Astrocyte (in vitro differentiated cells and primary cell): Measurements from ENCODE around the gene EVL. TPM values are rescaled to one million over a fixed set of nuclear protein-coding genes. Genes with fewer than 3 reads are reported as not detected.

Experiments used
- DNase-seq: peaks from one replicate; pipeline ENCODE4 v3.0.0-alpha.2; 2010; ENCODE audit warnings: low read depth
- FAIRE-seq: peaks from 2 replicates; lab custom pipeline; 2011; peaks lifted over from hg19 to GRCh38; lab: Jason Lieb, UNC
- H2AFZ ChIP-seq: 2 replicates; pipeline ENCODE4 v1.6.0; 2012; ENCODE audit warnings: low read depth, low read length, inconsistent platforms
- H3K27ac ChIP-seq: 2 replicates; pipeline ENCODE4 v1.5.1; 2011; ENCODE audit warnings: low read depth, low read length, inconsistent platforms
- H3K27me3 ChIP-seq: 2 replicates; pipeline ENCODE4 v1.6.0; 2011; ENCODE audit warnings: low read length, inconsistent platforms; ENCODE audit not compliant: insufficient read depth
- H3K36me3 ChIP-seq: 2 replicates; pipeline ENCODE4 v1.5.1; 2011; ENCODE audit warnings: low read length, inconsistent platforms; ENCODE audit not compliant: insufficient read depth
- H3K4me1 ChIP-seq: 2 replicates; pipeline ENCODE4 v1.5.1; 2011; ENCODE audit warnings: low read length, inconsistent platforms; ENCODE audit not compliant: insufficient read depth
- H3K4me2 ChIP-seq: 2 replicates; pipeline ENCODE4 v1.6.0; 2012; ENCODE audit warnings: low read length, inconsistent platforms
- H3K4me3 ChIP-seq: 2 replicates; pipeline ENCODE4 v1.5.1; 2011; ENCODE audit warnings: low read depth, mild to moderate bottlenecking, low read length, inconsistent platforms; ENCODE audit not compliant: insufficient read depth
- H3K79me2 ChIP-seq: 2 replicates; pipeline ENCODE4 v1.6.0; 2012; ENCODE audit warnings: mild to moderate bottlenecking, low read length, inconsistent platforms; ENCODE audit not compliant: insufficient read depth
- H3K9ac ChIP-seq: 2 replicates; pipeline ENCODE4 v1.6.0; 2012; ENCODE audit warnings: mild to moderate bottlenecking, low read length, inconsistent platforms
- H3K9me3 ChIP-seq: 2 replicates; pipeline ENCODE4 v1.5.1; 2012; ENCODE audit warnings: low read depth, mild to moderate bottlenecking, low read length, inconsistent platforms; ENCODE audit not compliant: insufficient read depth
- H4K20me1 ChIP-seq: 2 replicates; pipeline ENCODE4 v1.6.0; 2012; ENCODE audit warnings: low read length, inconsistent platforms; ENCODE audit not compliant: insufficient read depth
- H3K27ac Mint-ChIP-seq: one replicate; pipeline ENCODE4 v1.8.0; 2021; ENCODE audit warnings: mild to moderate bottlenecking, mixed read lengths; ENCODE audit not compliant: unreplicated experiment
- H3K27me3 Mint-ChIP-seq: one replicate; pipeline ENCODE4 v1.8.0; 2021; ENCODE audit warnings: low read depth, mixed read lengths; ENCODE audit not compliant: unreplicated experiment
- H3K36me3 Mint-ChIP-seq: one replicate; pipeline ENCODE4 v1.8.0; 2021; ENCODE audit warnings: low read depth, mixed read lengths; ENCODE audit not compliant: unreplicated experiment
- H3K4me1 Mint-ChIP-seq: one replicate; pipeline ENCODE4 v1.8.0; 2021; ENCODE audit warnings: low read depth, mixed read lengths; ENCODE audit not compliant: unreplicated experiment
- H3K4me3 Mint-ChIP-seq: one replicate; pipeline ENCODE4 v1.8.0; 2021; ENCODE audit warnings: mild to moderate bottlenecking, moderate library complexity, mixed read lengths; ENCODE audit not compliant: unreplicated experiment
- H3K9me3 Mint-ChIP-seq: one replicate; pipeline ENCODE4 v1.8.0; 2021; ENCODE audit warnings: mild to moderate bottlenecking, mixed read lengths; ENCODE audit not compliant: unreplicated experiment
- CTCF ChIP-seq: IDR thresholded peaks from 2 replicates; pipeline ENCODE4 v1.5.1; 2011; ENCODE audit warnings: low read depth, mild to moderate bottlenecking, inconsistent platforms, low read length, moderate library complexity; ENCODE audit not compliant: insufficient read depth
- EZH2 ChIP-seq: IDR thresholded peaks from 2 replicates; pipeline ENCODE4 v1.6.1; 2012; ENCODE audit warnings: mild to moderate bottlenecking, low read length, inconsistent platforms; ENCODE audit not compliant: insufficient read depth
- total RNA-seq: library from RNA; stranded (reverse); gene quantifications from 2 replicates; pipeline ENCODE4 v1.2.1, GENCODE V29; 2021

The EVL gene
- total RNA-seq, 1 donor from 2014 or later, result 48.9 TPM

DNA sequence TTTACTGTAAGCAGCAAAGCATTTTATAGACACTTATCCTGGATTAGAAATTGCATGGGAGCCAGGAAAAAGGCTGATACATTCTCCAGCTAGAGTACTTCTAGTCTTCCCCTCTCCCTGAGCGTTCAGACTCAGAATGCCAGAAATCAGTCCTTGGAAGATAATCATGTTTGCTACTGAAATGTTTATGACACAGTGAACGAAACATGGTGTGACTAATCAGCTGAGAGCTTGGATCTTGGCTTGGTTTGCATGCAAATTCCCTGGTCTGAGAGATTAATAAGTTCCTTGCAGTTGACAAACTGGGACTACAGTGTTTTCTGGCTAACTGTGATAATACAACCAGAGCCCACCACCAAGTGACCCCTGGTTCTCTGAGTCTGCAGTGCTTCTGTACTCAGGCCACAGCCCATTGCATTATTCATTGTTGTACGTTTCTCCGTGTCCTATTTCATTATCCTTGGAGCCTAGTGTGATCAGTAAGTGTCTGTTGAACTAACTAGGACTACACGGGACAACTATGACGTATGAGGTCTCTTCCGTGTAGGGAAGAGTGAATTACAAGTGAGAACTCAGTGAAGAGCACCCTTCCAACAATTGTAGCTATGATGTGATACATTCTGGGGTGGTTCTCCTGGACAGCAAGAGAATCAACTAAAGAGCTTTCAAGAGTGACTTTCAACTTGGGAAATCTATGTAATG, 34.6 kb upstream of the EVL start:
- peak; percentile 95 for FAIRE-seq
- H3K36me3 Mint-ChIP-seq, result no peaks in the 10 kb centered on the region
- H3K9me3 ChIP-seq, result no peaks in the 10 kb centered on the region
- no peaks in the 10 kb centered on the region for H3K36me3 ChIP-seq
- peak overlapping the region; percentile 92 for H3K4me2 ChIP-seq
- no peak overlapping the region for H3K4me3 Mint-ChIP-seq
- H4K20me1 ChIP-seq, result peaks cover 18% of the 10 kb centered on the region
- H3K79me2 ChIP-seq, result peaks cover 46% of the 10 kb centered on the region
- peak overlapping the region; percentile 64 for H3K9ac ChIP-seq
- no peaks in the 10 kb centered on the region for H3K27me3 Mint-ChIP-seq
- peak; percentile 97 for DNase-seq
- no peaks in the 10 kb centered on the region for H3K9me3 Mint-ChIP-seq
- TF ChIP-seq CTCF, result no peak
- TF ChIP-seq EZH2, result no peak
- no peaks in the 10 kb centered on the region for H3K27me3 ChIP-seq
- H3K27ac Mint-ChIP-seq, result peak overlapping the region; percentile 99
- peaks cover 46% of the 10 kb centered on the region for H3K4me1 ChIP-seq
- peak overlapping the region; percentile 94 for H3K27ac ChIP-seq
- H2AFZ ChIP-seq, result no peak overlapping the region
- no peak overlapping the region for H3K4me3 ChIP-seq
- H3K4me1 Mint-ChIP-seq, result peaks cover 41% of the 10 kb centered on the region

DNA sequence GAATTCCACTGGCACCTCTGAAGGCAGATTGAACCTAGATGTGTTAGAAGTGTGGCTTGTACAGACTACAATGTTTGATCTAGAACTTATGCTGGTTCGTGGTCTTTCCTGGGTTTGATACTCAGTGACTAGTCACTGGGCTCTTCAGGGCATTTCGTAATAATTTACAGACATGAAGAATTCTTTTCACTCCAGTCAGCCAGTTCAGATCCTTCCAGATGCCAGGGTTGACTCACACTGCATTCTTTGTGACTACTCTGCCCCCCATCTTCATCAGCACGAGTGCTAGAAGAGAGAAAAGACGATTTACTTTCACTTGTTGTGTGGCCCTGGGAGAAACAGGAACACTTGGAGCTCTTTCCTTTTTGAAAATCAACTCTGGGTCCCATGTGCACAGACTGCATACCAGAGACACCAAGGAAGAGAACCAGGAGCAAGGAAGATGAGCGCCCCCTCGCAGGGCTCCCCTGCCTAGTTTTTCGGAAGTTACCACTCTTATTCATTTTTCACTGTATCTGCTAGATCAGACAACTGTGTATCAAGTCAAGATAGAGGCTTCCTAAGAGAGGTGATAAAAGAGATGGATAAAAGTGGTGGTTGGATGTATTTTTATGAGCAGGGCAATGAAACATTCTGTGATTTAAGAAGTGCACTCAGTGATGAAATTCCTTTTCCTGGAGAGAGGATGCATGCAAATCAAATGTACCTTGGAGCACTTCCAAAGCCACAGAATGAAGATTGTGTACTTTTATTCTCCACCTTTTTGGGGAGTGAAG, 33.5 kb upstream of the EVL start:
- H3K27me3 ChIP-seq, result no peaks in the 10 kb centered on the region
- peak overlapping the region; percentile 92 for H3K4me2 ChIP-seq
- peak; percentile 94 for FAIRE-seq
- H2AFZ ChIP-seq, result no peak overlapping the region
- H3K9ac ChIP-seq, result peak overlapping the region; percentile 84
- no peaks in the 10 kb centered on the region for H3K9me3 Mint-ChIP-seq
- peak overlapping the region; percentile 60 for H3K4me3 ChIP-seq
- peaks cover 41% of the 10 kb centered on the region for H3K4me1 Mint-ChIP-seq
- peak; percentile 98 for DNase-seq
- peak overlapping the region; percentile 94 for H3K27ac ChIP-seq
- no peaks in the 10 kb centered on the region for H3K27me3 Mint-ChIP-seq
- H3K4me3 Mint-ChIP-seq, result peak overlapping the region; percentile 78
- peaks cover 46% of the 10 kb centered on the region for H3K79me2 ChIP-seq
- H3K27ac Mint-ChIP-seq, result peak overlapping the region; percentile 99
- H3K9me3 ChIP-seq, result no peaks in the 10 kb centered on the region
- no peaks in the 10 kb centered on the region for H3K36me3 ChIP-seq
- H3K4me1 ChIP-seq, result peaks cover 46% of the 10 kb centered on the region
- peaks cover 18% of the 10 kb centered on the region for H4K20me1 ChIP-seq
- H3K36me3 Mint-ChIP-seq, result peaks cover 3% of the 10 kb centered on the region
- TF ChIP-seq EZH2 (no peak), CTCF (no peak)
